IMR-90 (cell line): ENCODE measurements around the gene CTTN. TPM values are rescaled to one million over a fixed set of nuclear protein-coding genes. Genes with fewer than 3 reads are reported as not detected.
A peak's percentile ranks its signal among the peaks of the same experiment; 100 is the strongest.

ENCODE experiments used
- ATAC-seq: fragments of 200-7000 bp; cut with Tn5 transposase; 2 replicates; pipeline ENCODE4 v1.9.1; 2020; ENCODE audit warnings: low read depth, mild to moderate bottlenecking, moderate library complexity
- BruUV-seq: library from RNA; stranded (reverse); fragments of 400-500 nt; replicated peaks from 2 replicates; lab custom pipeline; 2021; lab: Mats Ljungman, UMichigan
- CTCF ChIA-PET: fragments of 300-600 bp; formaldehyde crosslinking; extraction: SDS; loops from one replicate; lab custom pipeline; 2021; ENCODE audit warnings: antibody characterized with exemption; lab: Yijun Ruan, JAX
- POLR2A ChIA-PET: fragments of 300-600 bp; sonication (Branson Sonifier 250); formaldehyde crosslinking; loops from one replicate; lab custom pipeline; 2022; ENCODE audit warnings: antibody characterized with exemption; ENCODE audit not compliant: unreplicated experiment; lab: Charles Lee
- DNase-seq: peaks from one replicate; pipeline ENCODE4 v3.0.0; 2013
- H2AFZ ChIP-seq: replicated peaks from 2 replicates; pipeline ENCODE3; 2013; ENCODE audit warnings: low read length, mild to moderate bottlenecking; ENCODE audit not compliant: poor library complexity
- H2AK5ac ChIP-seq: 2 replicates; pipeline ENCODE4 v1.6.1; 2013; ENCODE audit warnings: low read depth, low read length, inconsistent platforms
- H2AK9ac ChIP-seq: replicated peaks from 2 replicates; pipeline ENCODE3; 2013; ENCODE audit warnings: mild to moderate bottlenecking, low read depth, low read length, moderate library complexity; ENCODE audit not compliant: poor library complexity
- H2BK120ac ChIP-seq: 2 replicates; pipeline ENCODE4 v1.6.1; 2013; ENCODE audit warnings: low read depth, low read length, inconsistent platforms
- H2BK15ac ChIP-seq: 3 replicates; pipeline ENCODE4 v1.6.1; 2013; ENCODE audit warnings: low read depth, low read length, inconsistent platforms
- H2BK20ac ChIP-seq: 2 replicates; pipeline ENCODE4 v1.6.1; 2013; ENCODE audit warnings: low read depth, mild to moderate bottlenecking, inconsistent platforms, low read length, moderate library complexity
- H2BK5ac ChIP-seq: 2 replicates; pipeline ENCODE4 v1.6.1; 2013; ENCODE audit warnings: mild to moderate bottlenecking, low read depth, low read length, inconsistent platforms; ENCODE audit not compliant: poor library complexity, severe bottlenecking
- H3K14ac ChIP-seq: replicated peaks from 2 replicates; pipeline ENCODE4 v1.6.1; 2013; ENCODE audit warnings: low read depth, low read length, inconsistent platforms
- H3K18ac ChIP-seq: 2 replicates; pipeline ENCODE4 v1.6.1; 2013; ENCODE audit warnings: low read depth, low read length, control low read depth
- H3K23ac ChIP-seq: 2 replicates; pipeline ENCODE4 v1.6.1; 2013; ENCODE audit warnings: low read depth, low read length, inconsistent platforms
- H3K27ac ChIP-seq: 2 replicates; pipeline ENCODE4 v1.5.1; 2013; ENCODE audit warnings: mild to moderate bottlenecking, control low read depth, low read length; ENCODE audit not compliant: insufficient read depth
- H3K27me3 ChIP-seq: 2 replicates; pipeline ENCODE4 v1.6.1; 2013; ENCODE audit warnings: low read length; ENCODE audit not compliant: control insufficient read depth, insufficient read depth
- H3K36me3 ChIP-seq: 2 replicates; pipeline ENCODE4 v1.6.1; 2013; ENCODE audit warnings: low read length, mixed read lengths; ENCODE audit not compliant: control insufficient read depth, insufficient read depth
- H3K4ac ChIP-seq: 2 replicates; pipeline ENCODE4 v1.6.1; 2013; ENCODE audit warnings: low read depth, low read length, inconsistent platforms
- H3K4me1 ChIP-seq: 2 replicates; pipeline ENCODE4 v1.6.1; 2013; ENCODE audit warnings: low read length, mixed read lengths; ENCODE audit not compliant: control insufficient read depth, insufficient read depth
- H3K4me2 ChIP-seq: 2 replicates; pipeline ENCODE4 v1.6.1; 2013; ENCODE audit warnings: low read depth, mild to moderate bottlenecking, control low read depth, low read length, moderate library complexity
- H3K4me3 ChIP-seq: 2 replicates; pipeline ENCODE4 v1.5.1; 2013; ENCODE audit warnings: low read depth, mild to moderate bottlenecking, control low read depth, low read length, moderate library complexity; ENCODE audit not compliant: insufficient read depth
- H3K56ac ChIP-seq: 2 replicates; pipeline ENCODE4 v1.6.1; 2013; ENCODE audit warnings: low read length, inconsistent platforms; ENCODE audit not compliant: insufficient read depth; ENCODE audit errors: extremely low read depth
- H3K79me1 ChIP-seq, 2 experiments: 2 replicates each; pipeline ENCODE4 v1.6.1; 2013; ENCODE audit warnings: low read length in 2 of 2, inconsistent platforms in 1 of 2, low read depth in 1 of 2
- H3K9ac ChIP-seq: 2 replicates; pipeline ENCODE4 v1.6.1; 2013; ENCODE audit warnings: low read depth, low read length, control low read depth
- H3K9me1 ChIP-seq: 2 replicates; pipeline ENCODE4 v1.6.1; 2013; ENCODE audit warnings: low read length, inconsistent platforms; ENCODE audit not compliant: insufficient read depth
- H3K9me3 ChIP-seq: 2 replicates; pipeline ENCODE4 v1.6.1; 2013; ENCODE audit warnings: low read length; ENCODE audit not compliant: control insufficient read depth, insufficient read depth
- H4K20me1 ChIP-seq: 2 replicates; pipeline ENCODE4 v1.6.1; 2013; ENCODE audit warnings: low read length, inconsistent platforms; ENCODE audit not compliant: insufficient read depth
- H4K5ac ChIP-seq: 2 replicates; pipeline ENCODE4 v1.6.1; 2013; ENCODE audit warnings: mild to moderate bottlenecking, low read depth, low read length, control low read depth
- H4K8ac ChIP-seq, 2 experiments: 2 replicates each; pipeline ENCODE4 v1.6.1; 2013; ENCODE audit warnings: low read depth in 2 of 2, low read length in 2 of 2, control low read depth in 1 of 2, inconsistent platforms in 1 of 2
- H4K91ac ChIP-seq: 2 replicates; pipeline ENCODE4 v1.6.1; 2013; ENCODE audit warnings: low read depth, low read length, inconsistent platforms; ENCODE audit not compliant: insufficient read depth
- BHLHE40 ChIP-seq: fragments of 150-350 bp; IDR thresholded peaks from 2 replicates; pipeline ENCODE4 v1.6.1; 2016; ENCODE audit warnings: mild to moderate bottlenecking, low read depth, low read length
- CEBPB ChIP-seq: IDR thresholded peaks from 2 replicates; pipeline ENCODE4 v1.6.1; 2012; ENCODE audit warnings: low read depth, low read length, improper control_type of control experiment
- FOS ChIP-seq: fragments of 150-350 bp; IDR thresholded peaks from 2 replicates; pipeline ENCODE4 v1.6.1; 2016; ENCODE audit warnings: low read depth, low read length
- RCOR1 ChIP-seq: IDR thresholded peaks from 2 replicates; pipeline ENCODE4 v1.6.1; 2012; ENCODE audit warnings: mild to moderate bottlenecking, low read length, improper control_type of control experiment; ENCODE audit not compliant: insufficient replicate concordance
- WGBS, 2 experiments: methylation state at CpG; one replicate each; pipeline versions ENCODE4 v1.1.5 to v1.1.7; 2013; ENCODE audit warnings: missing lambda C conversion rate in 2 of 2; ENCODE audit not compliant: insufficient read length in 1 of 2; ENCODE audit errors: extremely low coverage in 2 of 2; 5-methylcytosine and 5-hydroxymethylcytosine counted together
- dilution Hi-C: fragments of 300-500 bp; cut with HindIII; formaldehyde crosslinking; loops from one replicate; pipeline ENCODE4 v1.14.3; 2018; ENCODE audit warnings: low sequenced_read_pairs; ENCODE audit not compliant: unreplicated experiment
- in situ Hi-C: fragments of 300-500 bp; cut with MboI; formaldehyde crosslinking; loops from 3 replicates; pipeline ENCODE4 v1.14.3; 2019; ENCODE audit warnings: low sequenced_read_pairs, inconsistent platforms, mixed read lengths
- intact Hi-C: fragments of 100-400 bp; cut with micrococcal nuclease; formaldehyde crosslinking; loops from 2 replicates; pipeline ENCODE4 v1.10.0; 2022
- polyA plus RNA-seq, 3 experiments: library from polyadenylated mRNA; depleted of rRNA; stranded (reverse); fragments of >200 nt; gene quantifications; 2 replicates each; pipeline ENCODE4 v1.2.3, GENCODE V29; 2012; ENCODE audit warnings: low replicate concordance in 1 of 3
- total RNA-seq: library from RNA; depleted of rRNA; stranded (reverse); fragments of >200 nt; gene quantifications from 2 replicates; pipeline ENCODE4 v1.2.3, GENCODE V29; 2012
- TF ChIP-seq, protein P1 (sequence below): conservative IDR thresholded peaks from 2 replicates; pipeline ENCODE4 v1.5.1; 2012; ENCODE audit warnings: mild to moderate bottlenecking, low read depth, low read length, improper control_type of control experiment

CTTN gene
- total and polyA plus RNA-seq, 2 of the 4 experiments (the other 2 are of a cell fraction): 287 to 296 TPM

DNA sequence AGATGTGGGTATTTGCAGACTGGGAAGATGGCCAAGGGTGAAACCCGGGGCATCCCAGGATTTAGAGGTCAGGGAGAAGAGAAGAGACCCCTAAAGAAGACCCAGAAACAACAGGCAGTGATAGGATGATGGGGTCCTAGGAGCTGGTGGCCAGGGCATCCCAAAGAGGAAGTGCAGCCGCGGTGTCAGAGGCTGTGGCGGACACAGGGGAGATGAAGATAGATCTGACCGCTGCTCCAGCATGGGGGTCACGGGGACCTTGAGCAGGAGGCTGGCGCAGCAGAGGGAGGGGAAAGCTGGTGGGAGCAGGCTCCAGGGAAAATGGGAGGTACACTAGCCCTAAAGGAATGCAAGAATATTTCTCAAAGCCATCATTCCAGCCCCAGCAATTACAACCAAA, 47.3 kb downstream of the CTTN start:
- H4K8ac ChIP-seq: no peak overlapping the region
- in situ Hi-C loops (no loop called here), dilution Hi-C loops (no loop called here), intact Hi-C loops (loop anchor here (2.0 kb wide), 1 partner anchor 75 kb away; no protein-coding TSS in a partner anchor)
- H3K4ac ChIP-seq: no peak overlapping the region
- DNase-seq: peak; percentile 10
- no peaks in the 10 kb centered on the region for H3K27me3 ChIP-seq
- H3K9me3 ChIP-seq: peaks cover 9% of the 10 kb centered on the region
- no peaks in the 10 kb centered on the region for H4K20me1 ChIP-seq
- H2AK5ac ChIP-seq: no peak overlapping the region
- no peak overlapping the region for H3K4me2 ChIP-seq
- CTCF ChIA-PET: no interaction called here
- H3K56ac ChIP-seq: no peak overlapping the region
- POLR2A ChIA-PET: no interaction called here
- H4K91ac ChIP-seq: no peak overlapping the region
- H3K4me1 ChIP-seq: no peaks in the 10 kb centered on the region
- no TSS peak for BruUV-seq
- no peak overlapping the region for H2BK20ac ChIP-seq
- H2BK120ac ChIP-seq: no peak overlapping the region
- no peak overlapping the region for H3K23ac ChIP-seq
- 0 out of 2 replicates have a peak, but pooled peaks cover 2% of the 10 kb centered on the region for H3K9me1 ChIP-seq
- H3K14ac ChIP-seq: no peak overlapping the region
- WGBS, 2 experiments: no CpG with 5 or more reads among the region's 7 CpGs
- H2BK15ac ChIP-seq: no peak overlapping the region
- no peak overlapping the region for H3K9ac ChIP-seq
- H3K36me3 ChIP-seq: no peaks in the 10 kb centered on the region
- H3K4me3 ChIP-seq: no peak overlapping the region
- H2BK5ac ChIP-seq: no peak overlapping the region
- peak; percentile 52 for ATAC-seq
- H3K18ac ChIP-seq: no peak overlapping the region
- H2AK9ac ChIP-seq: no peak overlapping the region
- H2AFZ ChIP-seq: no peak overlapping the region
- H3K27ac ChIP-seq: no peak overlapping the region
- TF ChIP-seq BHLHE40 (no peak), FOS (no peak), CEBPB (no peak), RCOR1 (no peak)
- TF ChIP-seq, protein P1, sequence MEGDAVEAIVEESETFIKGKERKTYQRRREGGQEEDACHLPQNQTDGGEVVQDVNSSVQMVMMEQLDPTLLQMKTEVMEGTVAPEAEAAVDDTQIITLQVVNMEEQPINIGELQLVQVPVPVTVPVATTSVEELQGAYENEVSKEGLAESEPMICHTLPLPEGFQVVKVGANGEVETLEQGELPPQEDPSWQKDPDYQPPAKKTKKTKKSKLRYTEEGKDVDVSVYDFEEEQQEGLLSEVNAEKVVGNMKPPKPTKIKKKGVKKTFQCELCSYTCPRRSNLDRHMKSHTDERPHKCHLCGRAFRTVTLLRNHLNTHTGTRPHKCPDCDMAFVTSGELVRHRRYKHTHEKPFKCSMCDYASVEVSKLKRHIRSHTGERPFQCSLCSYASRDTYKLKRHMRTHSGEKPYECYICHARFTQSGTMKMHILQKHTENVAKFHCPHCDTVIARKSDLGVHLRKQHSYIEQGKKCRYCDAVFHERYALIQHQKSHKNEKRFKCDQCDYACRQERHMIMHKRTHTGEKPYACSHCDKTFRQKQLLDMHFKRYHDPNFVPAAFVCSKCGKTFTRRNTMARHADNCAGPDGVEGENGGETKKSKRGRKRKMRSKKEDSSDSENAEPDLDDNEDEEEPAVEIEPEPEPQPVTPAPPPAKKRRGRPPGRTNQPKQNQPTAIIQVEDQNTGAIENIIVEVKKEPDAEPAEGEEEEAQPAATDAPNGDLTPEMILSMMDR: no peak
- no peaks in the 10 kb centered on the region for H3K79me1 ChIP-seq
- H4K5ac ChIP-seq: no peak overlapping the region
